Coronary artery (tissue), 2 donors: ENCODE data around the gene NCAPH2.

ENCODE experiments used
- DNase-seq: peaks from one replicate; pipeline ENCODE4 v3.0.0-alpha.2; 2017; ENCODE audit warnings: low spot score
- H3K27ac ChIP-seq, 2 donors: fragments of 200-600 bp; sonication (generic); one replicate each; pipeline ENCODE4 v1.5.1; 2016 to 2019
- H3K4me3 ChIP-seq: fragments of 200-600 bp; sonication (generic); 2 replicates; pipeline ENCODE4 v1.5.1; 2016; ENCODE audit warnings: mild to moderate bottlenecking, moderate library complexity
- CTCF ChIP-seq: fragments of 200-600 bp; sonication (generic); IDR thresholded peaks from one replicate; pipeline ENCODE4 v1.5.1; 2019; ENCODE audit warnings: antibody characterized with exemption

The NCAPH2 gene

GRCh38 chr22:50507991-50508884, at the start of gene NCAPH2:
TSS of gene NCAPH2 (plus strand) at chr22:50508224. CDS start at chr22:50508338, 114 bp downstream.
- no peak for TF ChIP-seq CTCF
- Histone ChIP-seq H3K27ac (peak within 1 kb of the TSS; percentile 85 to 94), H3K4me3 (peak within 1 kb of the TSS; percentile 98)
- no peak for DNase-seq

- DNase-seq, result no peak
- Histone ChIP-seq H3K27ac (no peak overlapping the region), H3K4me3 (no peak overlapping the region)
- no peak for TF ChIP-seq CTCF
Measured at GRCh38 chr22:50459016-50459415, 49.0 kb upstream of the NCAPH2 start.

- Histone ChIP-seq H3K4me3 (no peak overlapping the region), H3K27ac (no peak overlapping the region)
- DNase-seq, result no peak
- no peak for TF ChIP-seq CTCF
Measured at GRCh38 chr22:50459496-50460140, 48.4 kb upstream of the NCAPH2 start.

- no peak overlapping the region for H3K4me3 ChIP-seq
- no peak for TF ChIP-seq CTCF
- DNase-seq, result no peak
- no peak overlapping the region for H3K27ac ChIP-seq
Measured at GRCh38 chr22:50460938-50461337, 47.1 kb upstream of the NCAPH2 start.

- TF ChIP-seq CTCF, result no peak
- no peak overlapping the region for H3K27ac ChIP-seq
- no peak for DNase-seq
- no peak overlapping the region for H3K4me3 ChIP-seq
Measured at GRCh38 chr22:50461536-50461935, 46.5 kb upstream of the NCAPH2 start.

- Histone ChIP-seq H3K27ac (no peak overlapping the region), H3K4me3 (no peak overlapping the region)
- TF ChIP-seq CTCF, result no peak
- no peak for DNase-seq
Measured at GRCh38 chr22:50461979-50462540, 46.0 kb upstream of the NCAPH2 start.
